IMR-90 (cell line): Measurements from ENCODE around the gene EPGN. TPM values are rescaled to one million over a fixed set of nuclear protein-coding genes. Genes with fewer than 3 reads are reported as not detected.

Experiments used
- ATAC-seq: fragments of 200-7000 bp; cut with Tn5 transposase; 2 replicates; pipeline ENCODE4 v1.9.1; 2020; ENCODE audit warnings: low read depth, mild to moderate bottlenecking, moderate library complexity
- BruUV-seq: library from RNA; stranded (reverse); fragments of 400-500 nt; replicated peaks from 2 replicates; lab custom pipeline; 2021; lab: Mats Ljungman, UMichigan
- CTCF ChIA-PET: fragments of 300-600 bp; formaldehyde crosslinking; extraction: SDS; loops from one replicate; lab custom pipeline; 2021; ENCODE audit warnings: antibody characterized with exemption; lab: Yijun Ruan, JAX
- POLR2A ChIA-PET: fragments of 300-600 bp; sonication (Branson Sonifier 250); formaldehyde crosslinking; loops from one replicate; lab custom pipeline; 2022; ENCODE audit warnings: antibody characterized with exemption; ENCODE audit not compliant: unreplicated experiment; lab: Charles Lee
- DNase-seq: peaks from one replicate; pipeline ENCODE4 v3.0.0; 2013
- H2AFZ ChIP-seq: replicated peaks from 2 replicates; pipeline ENCODE3; 2013; ENCODE audit warnings: low read length, mild to moderate bottlenecking; ENCODE audit not compliant: poor library complexity
- H2AK5ac ChIP-seq: 2 replicates; pipeline ENCODE4 v1.6.1; 2013; ENCODE audit warnings: low read depth, low read length, inconsistent platforms
- H2AK9ac ChIP-seq: replicated peaks from 2 replicates; pipeline ENCODE3; 2013; ENCODE audit warnings: mild to moderate bottlenecking, low read depth, low read length, moderate library complexity; ENCODE audit not compliant: poor library complexity
- H2BK120ac ChIP-seq: 2 replicates; pipeline ENCODE4 v1.6.1; 2013; ENCODE audit warnings: low read depth, low read length, inconsistent platforms
- H2BK15ac ChIP-seq: 3 replicates; pipeline ENCODE4 v1.6.1; 2013; ENCODE audit warnings: low read depth, low read length, inconsistent platforms
- H2BK20ac ChIP-seq: 2 replicates; pipeline ENCODE4 v1.6.1; 2013; ENCODE audit warnings: low read depth, mild to moderate bottlenecking, inconsistent platforms, low read length, moderate library complexity
- H2BK5ac ChIP-seq: 2 replicates; pipeline ENCODE4 v1.6.1; 2013; ENCODE audit warnings: mild to moderate bottlenecking, low read depth, low read length, inconsistent platforms; ENCODE audit not compliant: poor library complexity, severe bottlenecking
- H3K14ac ChIP-seq: replicated peaks from 2 replicates; pipeline ENCODE4 v1.6.1; 2013; ENCODE audit warnings: low read depth, low read length, inconsistent platforms
- H3K18ac ChIP-seq: 2 replicates; pipeline ENCODE4 v1.6.1; 2013; ENCODE audit warnings: low read depth, low read length, control low read depth
- H3K23ac ChIP-seq: 2 replicates; pipeline ENCODE4 v1.6.1; 2013; ENCODE audit warnings: low read depth, low read length, inconsistent platforms
- H3K27ac ChIP-seq: 2 replicates; pipeline ENCODE4 v1.5.1; 2013; ENCODE audit warnings: mild to moderate bottlenecking, control low read depth, low read length; ENCODE audit not compliant: insufficient read depth
- H3K27me3 ChIP-seq: 2 replicates; pipeline ENCODE4 v1.6.1; 2013; ENCODE audit warnings: low read length; ENCODE audit not compliant: control insufficient read depth, insufficient read depth
- H3K36me3 ChIP-seq: 2 replicates; pipeline ENCODE4 v1.6.1; 2013; ENCODE audit warnings: low read length, mixed read lengths; ENCODE audit not compliant: control insufficient read depth, insufficient read depth
- H3K4ac ChIP-seq: 2 replicates; pipeline ENCODE4 v1.6.1; 2013; ENCODE audit warnings: low read depth, low read length, inconsistent platforms
- H3K4me1 ChIP-seq: 2 replicates; pipeline ENCODE4 v1.6.1; 2013; ENCODE audit warnings: low read length, mixed read lengths; ENCODE audit not compliant: control insufficient read depth, insufficient read depth
- H3K4me2 ChIP-seq: 2 replicates; pipeline ENCODE4 v1.6.1; 2013; ENCODE audit warnings: low read depth, mild to moderate bottlenecking, control low read depth, low read length, moderate library complexity
- H3K4me3 ChIP-seq: 2 replicates; pipeline ENCODE4 v1.5.1; 2013; ENCODE audit warnings: low read depth, mild to moderate bottlenecking, control low read depth, low read length, moderate library complexity; ENCODE audit not compliant: insufficient read depth
- H3K56ac ChIP-seq: 2 replicates; pipeline ENCODE4 v1.6.1; 2013; ENCODE audit warnings: low read length, inconsistent platforms; ENCODE audit not compliant: insufficient read depth; ENCODE audit errors: extremely low read depth
- H3K79me1 ChIP-seq, 2 experiments: 2 replicates each; pipeline ENCODE4 v1.6.1; 2013; ENCODE audit warnings: low read length in 2 of 2, inconsistent platforms in 1 of 2, low read depth in 1 of 2
- H3K9ac ChIP-seq: 2 replicates; pipeline ENCODE4 v1.6.1; 2013; ENCODE audit warnings: low read depth, low read length, control low read depth
- H3K9me1 ChIP-seq: 2 replicates; pipeline ENCODE4 v1.6.1; 2013; ENCODE audit warnings: low read length, inconsistent platforms; ENCODE audit not compliant: insufficient read depth
- H3K9me3 ChIP-seq: 2 replicates; pipeline ENCODE4 v1.6.1; 2013; ENCODE audit warnings: low read length; ENCODE audit not compliant: control insufficient read depth, insufficient read depth
- H4K20me1 ChIP-seq: 2 replicates; pipeline ENCODE4 v1.6.1; 2013; ENCODE audit warnings: low read length, inconsistent platforms; ENCODE audit not compliant: insufficient read depth
- H4K5ac ChIP-seq: 2 replicates; pipeline ENCODE4 v1.6.1; 2013; ENCODE audit warnings: mild to moderate bottlenecking, low read depth, low read length, control low read depth
- H4K8ac ChIP-seq, 2 experiments: 2 replicates each; pipeline ENCODE4 v1.6.1; 2013; ENCODE audit warnings: low read depth in 2 of 2, low read length in 2 of 2, control low read depth in 1 of 2, inconsistent platforms in 1 of 2
- H4K91ac ChIP-seq: 2 replicates; pipeline ENCODE4 v1.6.1; 2013; ENCODE audit warnings: low read depth, low read length, inconsistent platforms; ENCODE audit not compliant: insufficient read depth
- BHLHE40 ChIP-seq: fragments of 150-350 bp; IDR thresholded peaks from 2 replicates; pipeline ENCODE4 v1.6.1; 2016; ENCODE audit warnings: mild to moderate bottlenecking, low read depth, low read length
- CEBPB ChIP-seq: IDR thresholded peaks from 2 replicates; pipeline ENCODE4 v1.6.1; 2012; ENCODE audit warnings: low read depth, low read length, improper control_type of control experiment
- CHD1 ChIP-seq: IDR thresholded peaks from 2 replicates; pipeline ENCODE4 v1.6.1; 2012; ENCODE audit warnings: low read depth, low read length, improper control_type of control experiment
- CTCF ChIP-seq: conservative IDR thresholded peaks from 2 replicates; pipeline ENCODE4 v1.5.1; 2012; ENCODE audit warnings: mild to moderate bottlenecking, low read depth, low read length, improper control_type of control experiment
- ELK1 ChIP-seq: fragments of 150-350 bp; IDR thresholded peaks from 2 replicates; pipeline ENCODE4 v1.6.1; 2016; ENCODE audit warnings: low read depth, mild to moderate bottlenecking, low read length, moderate library complexity, borderline replicate concordance
- MAZ ChIP-seq: IDR thresholded peaks from 2 replicates; pipeline ENCODE4 v1.6.1; 2012; ENCODE audit warnings: low read depth, mild to moderate bottlenecking, low read length, improper control_type of control experiment, moderate library complexity, borderline replicate concordance
- RFX5 ChIP-seq: IDR thresholded peaks from 2 replicates; pipeline ENCODE4 v1.8.0; 2012; ENCODE audit warnings: low read depth, mild to moderate bottlenecking, low read length, moderate library complexity
- SMC3 ChIP-seq: fragments of 150-350 bp; IDR thresholded peaks from 2 replicates; pipeline ENCODE4 v1.6.1; 2016; ENCODE audit warnings: low read depth, mild to moderate bottlenecking, antibody characterized with exemption, low read length, moderate library complexity
- USF2 ChIP-seq: fragments of 150-350 bp; IDR thresholded peaks from 2 replicates; pipeline ENCODE4 v1.6.1; 2017; ENCODE audit warnings: mild to moderate bottlenecking, antibody characterized with exemption, low read length, low read depth
- WGBS, 2 experiments: methylation state at CpG; one replicate each; pipeline versions ENCODE4 v1.1.5 to v1.1.7; 2013; ENCODE audit warnings: missing lambda C conversion rate in 2 of 2; ENCODE audit not compliant: insufficient read length in 1 of 2; ENCODE audit errors: extremely low coverage in 2 of 2; 5-methylcytosine and 5-hydroxymethylcytosine counted together
- dilution Hi-C: fragments of 300-500 bp; cut with HindIII; formaldehyde crosslinking; loops from one replicate; pipeline ENCODE4 v1.14.3; 2018; ENCODE audit warnings: low sequenced_read_pairs; ENCODE audit not compliant: unreplicated experiment
- in situ Hi-C: fragments of 300-500 bp; cut with MboI; formaldehyde crosslinking; loops from 3 replicates; pipeline ENCODE4 v1.14.3; 2019; ENCODE audit warnings: low sequenced_read_pairs, inconsistent platforms, mixed read lengths
- intact Hi-C: fragments of 100-400 bp; cut with micrococcal nuclease; formaldehyde crosslinking; loops from 2 replicates; pipeline ENCODE4 v1.10.0; 2022
- polyA plus RNA-seq, 3 experiments: library from polyadenylated mRNA; depleted of rRNA; stranded (reverse); fragments of >200 nt; gene quantifications; 2 replicates each; pipeline ENCODE4 v1.2.3, GENCODE V29; 2012; ENCODE audit warnings: low replicate concordance in 1 of 3
- total RNA-seq: library from RNA; depleted of rRNA; stranded (reverse); fragments of >200 nt; gene quantifications from 2 replicates; pipeline ENCODE4 v1.2.3, GENCODE V29; 2012

Gene EPGN
- total and polyA plus RNA-seq, 2 of the 4 experiments (the other 2 are of a cell fraction), result 0.18 TPM; not detected in 1

DNA sequence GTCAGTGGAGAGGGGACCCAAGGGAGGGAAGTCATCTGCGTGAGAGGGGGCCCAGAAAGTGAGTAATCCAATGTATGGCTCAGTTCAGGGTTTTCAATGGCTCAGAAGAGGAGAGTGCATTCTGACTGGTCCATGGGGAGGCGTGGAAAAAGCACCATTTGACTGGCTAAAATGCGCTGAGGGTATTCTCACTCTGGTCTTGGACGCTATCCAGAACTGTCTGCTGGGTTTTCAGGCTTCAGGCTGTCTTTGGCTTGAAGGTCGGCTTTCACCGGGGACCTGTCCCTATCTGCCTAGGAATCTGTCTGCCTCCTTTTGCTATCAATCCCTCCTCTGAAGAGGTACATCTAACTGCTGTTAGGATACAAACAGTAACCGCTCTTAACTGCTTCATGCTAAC lies 26.4 kb downstream of the EPGN start:
- no peak for TF ChIP-seq USF2
- no peak for TF ChIP-seq CEBPB
- TF ChIP-seq ELK1, result no peak
- TF ChIP-seq SMC3, result no peak
- no peak for TF ChIP-seq RFX5
- TF ChIP-seq CHD1, result no peak
- TF ChIP-seq CTCF, result no peak
- no peak for TF ChIP-seq BHLHE40
- no peak for TF ChIP-seq MAZ
- Histone ChIP-seq H2BK5ac (no peak overlapping the region), H3K4me1 (no peaks in the 10 kb centered on the region), H2AFZ (no peak overlapping the region), H2BK20ac (no peak overlapping the region), H2BK15ac (no peak overlapping the region), H3K9me1 (no peaks in the 10 kb centered on the region; the same call in 1 of the 2 replicates), H3K79me1 (no peaks in the 10 kb centered on the region), H4K20me1 (no peaks in the 10 kb centered on the region), H3K4me2 (no peak overlapping the region), H3K9ac (no peak overlapping the region), H3K9me3 (no peaks in the 10 kb centered on the region), H2AK5ac (no peak overlapping the region), H4K5ac (no peak overlapping the region), H2BK120ac (no peak overlapping the region), H2AK9ac (no peak overlapping the region), H3K27ac (no peak overlapping the region), H3K14ac (no peak overlapping the region), H3K4me3 (no peak overlapping the region), H4K91ac (no peak overlapping the region), H3K18ac (no peak overlapping the region), H3K27me3 (no peaks in the 10 kb centered on the region), H3K23ac (no peak overlapping the region), H3K36me3 (no peaks in the 10 kb centered on the region), H3K56ac (no peak overlapping the region), H3K4ac (no peak overlapping the region), H4K8ac (no peak overlapping the region)
- intact Hi-C loops (no loop called here), dilution Hi-C loops (no loop called here), in situ Hi-C loops (loop anchor here (10.0 to 25.0 kb wide), 2 partner anchors 480 to 1153 kb away; no protein-coding TSS in a partner anchor)
- ATAC-seq (no peak), DNase-seq (no peak)
- no TSS peak for BruUV-seq
- WGBS, 2 experiments, result 92% methylated on average over 4 of the region's 7 CpGs; no CpG with 5 or more reads in 1 of the 2 experiments
- ChIA-PET CTCF (no interaction called here), POLR2A (no interaction called here)
